SKM-1 (cell line): Measurements from ENCODE around the gene ST6GALNAC1.
"Not testable (repeated sequence)": the region's sequence is repeated elsewhere in the genome, so short reads cannot be mapped to it uniquely, and the experiment has no call there.

Experiments
- DNase-seq: peaks from one replicate; lab custom pipeline; 2025; ENCODE audit not compliant: unreplicated experiment; lab: John Stamatoyannopoulos, UW

The ST6GALNAC1 gene

DNA sequence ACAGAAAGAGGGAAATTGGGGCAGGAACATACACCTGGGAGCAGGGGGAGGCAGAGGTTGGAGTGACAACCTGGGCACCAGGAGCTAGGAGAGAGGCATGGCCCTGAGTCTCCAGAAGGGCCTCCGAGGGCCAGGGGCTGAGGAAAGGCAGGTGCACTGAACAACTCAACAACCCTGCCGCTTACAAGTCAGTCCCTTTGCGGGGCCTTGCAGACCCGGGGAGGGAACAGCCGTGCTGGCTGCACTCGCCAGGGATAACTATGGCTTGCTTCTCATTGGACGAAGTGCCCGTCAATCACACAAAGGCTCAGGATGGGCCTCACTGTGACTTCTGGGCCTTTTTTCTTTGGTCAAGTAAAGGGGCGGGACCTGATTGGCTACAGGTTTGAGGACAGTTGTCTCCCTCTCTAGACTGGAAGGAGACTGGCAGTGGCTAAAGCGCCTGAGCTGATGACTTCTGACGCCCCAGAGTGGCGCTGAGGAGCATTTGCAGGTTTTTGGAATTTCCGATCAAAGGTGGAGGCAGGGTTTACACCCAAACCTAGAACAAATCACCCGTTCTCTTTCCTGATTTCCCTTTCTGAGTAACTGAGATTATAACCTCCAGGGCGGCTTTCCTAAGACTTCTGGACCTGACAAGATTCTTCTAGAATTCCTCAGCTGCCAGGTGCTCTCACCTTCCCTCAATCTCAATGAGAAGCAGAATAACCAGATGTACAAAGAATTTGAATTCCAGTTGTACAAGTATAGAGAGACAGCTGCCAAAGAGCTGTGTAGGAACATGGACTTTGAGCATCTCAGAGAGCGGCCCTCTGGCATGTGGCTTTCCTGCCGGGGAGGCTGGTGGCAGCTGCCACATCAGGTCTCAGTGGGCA lies 30.3 kb downstream of the ST6GALNAC1 start:
- no peak for DNase-seq

DNA sequence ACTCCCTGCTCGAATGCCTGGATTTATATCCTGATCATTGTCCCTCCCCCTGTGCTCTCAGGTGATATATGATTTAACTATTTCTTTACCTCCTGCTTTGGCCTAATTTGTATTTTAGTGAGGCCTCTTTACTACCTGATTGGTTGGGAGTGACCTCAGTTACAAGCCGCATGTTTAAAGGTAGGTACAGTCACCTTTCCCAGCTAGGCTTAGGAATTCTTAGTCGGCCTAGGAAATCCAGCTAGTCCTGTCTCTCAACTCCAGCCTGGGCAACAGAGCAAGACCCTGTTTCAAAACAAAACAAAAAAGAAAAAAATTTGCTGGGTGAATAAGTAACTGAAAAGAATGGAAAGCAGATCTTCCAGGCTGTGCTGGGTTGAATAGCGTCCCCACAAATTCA lies 31.1 kb downstream of the ST6GALNAC1 start:
- no peak for DNase-seq

DNA sequence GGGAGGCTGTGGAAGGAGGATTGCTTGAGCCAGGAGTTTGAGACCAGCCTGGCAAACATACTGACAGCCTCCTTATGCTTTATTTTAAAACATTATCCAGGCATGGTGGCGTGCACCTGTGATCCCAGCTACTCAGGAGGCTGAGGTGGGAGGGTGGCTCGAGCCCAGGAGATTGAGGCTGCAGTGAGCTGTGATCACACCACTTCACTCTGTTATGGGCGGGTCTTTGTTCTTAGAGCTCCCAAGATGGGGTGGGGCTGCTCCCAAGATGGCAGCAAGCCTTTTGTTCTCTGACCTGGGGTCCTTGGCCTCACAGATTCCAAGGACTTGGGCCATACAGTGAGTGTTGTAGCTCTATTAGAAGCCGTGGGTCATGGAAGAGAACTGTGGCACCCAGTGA lies 31.8 kb downstream of the ST6GALNAC1 start:
- DNase-seq: no peak

DNA sequence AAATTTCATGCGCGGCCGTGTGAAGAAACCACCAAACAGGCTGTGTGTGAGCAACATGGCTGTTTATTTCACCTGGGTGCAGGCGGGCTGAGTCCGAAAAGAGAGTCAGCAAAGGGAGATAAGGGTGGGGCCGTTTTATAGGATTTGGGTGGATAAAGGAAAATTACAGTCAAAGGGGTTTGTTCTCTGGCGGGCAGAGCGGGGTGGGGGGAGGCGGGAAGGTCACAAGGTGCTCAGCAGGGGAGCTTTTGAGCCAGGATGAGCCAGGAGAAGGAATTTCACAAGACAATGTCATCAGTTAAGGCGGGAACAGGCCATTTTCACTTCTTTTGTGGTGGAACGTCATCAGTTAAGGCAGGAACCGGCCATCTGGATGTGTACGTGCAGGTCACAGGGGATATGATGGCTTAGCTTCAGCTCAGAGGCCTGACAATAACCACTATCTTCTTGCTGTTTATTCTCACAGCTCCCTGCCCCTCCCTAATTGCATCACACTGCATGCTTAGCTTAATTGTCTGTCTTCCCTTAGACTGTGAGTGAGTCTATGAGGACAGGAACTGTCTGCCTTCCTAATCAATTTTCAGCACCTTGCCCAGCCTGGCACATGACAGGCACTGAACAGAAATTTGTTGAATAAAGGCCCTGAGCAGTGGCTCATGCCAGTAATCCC lies 32.3 kb downstream of the ST6GALNAC1 start:
- DNase-seq: not testable (repeated sequence)

DNA sequence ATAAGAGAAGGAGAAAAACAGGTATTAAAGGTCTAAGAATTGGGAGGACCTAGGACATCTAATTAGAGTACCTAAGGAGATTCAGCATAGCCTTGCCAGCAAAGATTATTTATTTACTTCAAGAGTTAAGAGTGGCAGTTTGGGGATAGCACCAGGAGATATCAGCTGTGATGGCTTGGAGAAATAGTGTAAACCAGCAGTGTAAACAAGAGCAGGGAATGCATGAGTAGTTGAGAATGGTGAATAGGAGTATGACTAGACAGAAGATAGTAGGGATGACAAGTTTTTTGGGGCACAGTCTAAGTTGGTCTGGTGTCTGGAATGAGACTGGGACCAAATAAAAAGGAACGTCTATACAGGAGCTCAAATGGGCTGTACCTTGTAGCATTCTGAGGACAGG lies 36.9 kb downstream of the ST6GALNAC1 start:
- DNase-seq: not testable (repeated sequence)

DNA sequence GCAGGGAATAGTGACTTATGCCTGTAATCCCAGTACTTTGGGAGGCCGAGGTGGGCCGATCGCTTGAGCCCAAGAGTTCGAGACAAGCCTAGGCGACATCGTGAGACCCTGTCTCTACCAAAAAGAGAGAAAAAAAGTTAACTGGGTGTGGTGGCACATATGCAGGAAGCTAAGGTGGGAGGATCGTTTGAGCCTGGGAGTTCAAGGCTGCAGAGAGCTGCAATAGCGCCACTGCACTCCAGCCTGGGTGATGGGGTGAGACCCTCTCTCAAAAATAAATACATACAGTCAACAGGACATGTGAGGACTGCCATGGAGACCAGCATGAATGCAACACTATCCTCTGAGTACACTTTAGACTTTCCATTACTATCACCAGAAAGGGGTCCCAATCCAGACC lies 42.5 kb downstream of the ST6GALNAC1 start:
- no peak for DNase-seq

DNA sequence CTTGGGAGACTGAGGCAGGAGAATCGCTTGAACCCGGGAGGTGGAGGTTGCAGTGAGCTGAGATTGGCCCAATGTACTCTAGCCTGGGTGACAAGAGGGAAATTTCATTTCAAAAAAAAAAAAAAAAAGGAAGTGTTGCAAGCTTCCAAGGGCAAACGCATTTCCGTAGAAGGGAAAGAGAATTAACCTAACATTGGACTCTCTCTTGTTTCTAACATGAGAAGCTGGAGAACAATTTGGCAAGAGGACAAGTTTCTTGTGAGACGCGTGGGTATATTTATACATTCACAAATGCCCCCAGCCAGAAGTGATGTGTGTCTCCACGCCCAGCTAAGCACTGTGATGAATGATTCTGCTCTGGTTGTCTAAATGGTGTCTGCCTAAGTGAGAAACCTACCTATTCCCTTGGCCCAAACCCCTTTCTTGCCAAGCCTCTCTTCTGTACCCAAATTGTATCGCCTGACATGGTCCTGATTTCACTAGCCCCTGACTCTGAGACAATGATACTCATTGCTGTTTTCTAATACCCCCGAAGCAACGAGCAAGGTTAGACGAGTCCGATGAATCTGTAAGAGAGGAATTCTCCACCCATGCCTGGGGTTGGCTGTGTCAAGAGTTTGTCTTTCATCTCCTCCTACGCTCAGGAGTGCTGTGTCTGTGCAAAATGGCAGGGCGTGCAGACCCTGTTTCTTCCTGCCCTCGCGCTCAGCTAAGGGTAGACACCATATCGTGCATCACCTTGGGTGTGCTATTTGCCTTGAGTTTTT lies 43.7 kb downstream of the ST6GALNAC1 start:
- peak; percentile 57 for DNase-seq

DNA sequence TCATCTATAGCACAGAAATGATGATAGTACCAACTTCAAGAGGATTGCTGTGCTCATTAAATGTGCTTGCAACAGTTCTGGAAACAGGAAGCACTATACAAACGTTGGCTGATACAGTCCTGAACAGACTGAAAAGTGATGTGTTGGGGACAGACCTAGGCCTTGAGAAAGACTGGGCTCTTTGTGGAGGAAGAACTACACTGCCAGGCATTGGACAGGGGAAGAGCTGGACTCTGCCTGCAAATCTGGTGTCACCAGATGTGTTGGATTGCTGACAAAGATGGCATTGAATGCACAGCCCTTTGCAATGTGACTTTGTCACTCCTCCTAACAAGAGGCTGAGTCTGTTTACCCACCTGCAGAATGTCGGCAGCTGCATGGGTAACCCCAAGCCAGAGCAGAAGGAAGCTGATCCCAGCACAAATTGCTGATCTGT lies 45.5 kb downstream of the ST6GALNAC1 start:
- peak; percentile 51 for DNase-seq

DNA sequence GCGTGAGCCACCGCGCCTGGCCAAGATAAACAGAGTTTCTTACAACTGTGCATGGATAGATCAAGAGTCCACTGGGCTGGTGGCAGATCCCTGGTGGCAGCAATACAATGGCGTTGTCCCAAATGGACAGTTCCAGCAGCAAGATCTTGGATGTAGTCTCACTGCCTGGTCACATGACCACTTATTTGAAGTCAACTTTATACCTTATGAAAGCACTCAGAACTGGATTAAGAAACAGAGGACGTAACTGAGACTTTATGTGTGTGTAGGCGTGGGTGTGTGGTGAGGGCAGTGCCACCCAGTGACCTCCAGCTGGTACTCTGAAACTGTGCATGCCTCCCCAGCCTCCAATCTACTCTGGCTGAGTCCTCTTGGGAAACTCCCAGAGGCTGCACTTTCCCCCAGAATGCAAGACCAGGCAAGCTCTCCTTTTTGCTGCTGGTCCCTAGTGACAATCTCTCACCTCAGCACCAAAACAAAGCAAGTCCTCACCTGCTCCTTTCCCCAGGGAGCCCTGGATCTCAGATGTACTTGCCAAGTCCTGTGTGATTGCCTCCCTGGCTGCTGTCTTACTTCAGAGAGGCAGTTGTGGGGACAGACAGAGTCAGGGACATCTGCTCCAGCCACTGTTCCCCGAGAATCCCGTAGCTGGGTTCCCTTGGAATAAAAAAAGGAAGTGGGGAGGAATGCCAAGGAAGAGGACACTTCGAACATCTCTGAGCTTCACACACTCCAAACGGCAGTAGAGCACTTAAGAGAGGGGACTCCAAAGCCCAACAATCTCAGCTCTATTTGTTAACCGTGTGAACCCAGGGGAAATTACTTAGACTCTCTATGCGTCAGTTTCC lies 46.2 kb downstream of the ST6GALNAC1 start:
- no peak for DNase-seq

DNA sequence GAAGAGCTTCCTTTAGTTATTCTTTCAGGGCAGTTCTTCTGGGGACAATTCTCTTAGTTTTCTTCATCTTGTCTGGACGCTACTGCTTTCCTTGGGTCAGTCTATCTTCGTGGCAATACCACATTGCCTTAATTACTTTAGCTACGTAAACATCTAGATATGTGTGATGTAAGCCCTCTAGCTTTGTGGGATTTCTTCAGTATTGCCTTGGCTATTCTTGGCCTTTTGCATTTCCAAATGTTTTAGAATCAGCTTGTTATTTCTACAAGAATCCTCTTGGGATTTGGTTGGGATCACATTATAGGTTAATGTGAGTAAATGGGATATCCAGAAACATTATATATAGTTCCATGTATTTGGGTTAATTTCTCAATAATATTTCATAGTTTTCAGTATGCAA lies 48.9 kb downstream of the ST6GALNAC1 start:
- no peak for DNase-seq

DNA sequence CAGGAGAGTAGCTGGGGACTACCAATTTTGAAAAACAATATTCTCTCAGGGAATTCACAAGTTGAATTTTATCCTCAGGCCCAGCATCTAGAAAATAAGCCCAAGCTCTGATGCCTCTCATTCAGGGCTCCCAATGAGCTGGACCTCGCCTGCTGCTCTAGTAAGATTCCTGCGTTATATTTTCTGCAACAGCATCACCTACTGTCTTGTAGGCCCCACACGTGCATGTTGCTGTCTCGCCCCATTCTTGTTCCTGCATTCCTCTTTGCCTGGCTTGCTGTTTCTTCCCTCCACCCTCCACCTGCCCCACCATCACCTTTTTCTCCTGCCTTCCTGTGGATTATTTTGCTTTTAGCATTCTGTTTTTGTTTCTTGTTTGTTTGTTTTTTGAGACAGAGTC lies 49.6 kb downstream of the ST6GALNAC1 start:
- DNase-seq: no peak

DNA sequence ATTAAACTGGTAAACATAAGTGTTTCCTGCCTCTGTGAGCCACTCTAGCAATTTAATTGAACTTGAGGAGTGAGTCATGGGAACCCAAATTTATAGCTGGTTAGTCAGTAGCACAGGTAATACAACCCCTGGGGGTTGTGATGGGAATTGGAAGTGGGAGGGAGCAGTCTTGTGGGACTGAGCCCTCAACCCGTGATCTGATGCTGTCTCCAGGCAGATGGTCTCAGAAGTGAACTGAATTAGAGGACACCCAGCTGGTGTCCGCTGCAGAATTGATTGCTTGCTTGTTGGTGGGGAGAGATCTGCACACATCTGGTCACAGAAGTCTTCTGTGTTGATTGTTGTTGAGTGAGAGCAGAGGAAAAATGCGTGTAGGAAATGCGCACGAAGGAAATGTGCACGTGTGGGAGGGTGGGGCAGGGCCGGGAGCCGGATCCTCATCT lies 50.2 kb downstream of the ST6GALNAC1 start:
- DNase-seq: no peak

DNA sequence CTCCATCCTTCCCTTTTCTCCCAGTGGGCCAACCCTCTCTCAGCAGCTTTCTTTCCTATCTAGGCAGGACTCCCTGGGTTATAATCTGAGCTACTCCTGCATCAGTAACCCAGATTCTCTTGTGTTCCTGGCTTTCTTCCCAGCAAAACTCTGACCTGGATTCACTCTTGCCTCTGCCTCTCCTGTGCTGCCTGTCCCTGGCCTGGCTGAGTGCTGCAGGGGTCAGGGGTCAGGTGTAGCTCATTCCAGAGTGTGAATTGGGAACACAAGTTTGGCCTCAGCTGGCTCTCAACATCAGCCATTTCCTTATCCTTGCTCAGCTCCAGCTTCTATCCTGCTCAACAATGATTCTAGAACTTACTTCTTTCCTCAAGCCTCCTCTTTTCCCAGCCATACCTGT lies 55.4 kb downstream of the ST6GALNAC1 start:
- DNase-seq: no peak

DNA sequence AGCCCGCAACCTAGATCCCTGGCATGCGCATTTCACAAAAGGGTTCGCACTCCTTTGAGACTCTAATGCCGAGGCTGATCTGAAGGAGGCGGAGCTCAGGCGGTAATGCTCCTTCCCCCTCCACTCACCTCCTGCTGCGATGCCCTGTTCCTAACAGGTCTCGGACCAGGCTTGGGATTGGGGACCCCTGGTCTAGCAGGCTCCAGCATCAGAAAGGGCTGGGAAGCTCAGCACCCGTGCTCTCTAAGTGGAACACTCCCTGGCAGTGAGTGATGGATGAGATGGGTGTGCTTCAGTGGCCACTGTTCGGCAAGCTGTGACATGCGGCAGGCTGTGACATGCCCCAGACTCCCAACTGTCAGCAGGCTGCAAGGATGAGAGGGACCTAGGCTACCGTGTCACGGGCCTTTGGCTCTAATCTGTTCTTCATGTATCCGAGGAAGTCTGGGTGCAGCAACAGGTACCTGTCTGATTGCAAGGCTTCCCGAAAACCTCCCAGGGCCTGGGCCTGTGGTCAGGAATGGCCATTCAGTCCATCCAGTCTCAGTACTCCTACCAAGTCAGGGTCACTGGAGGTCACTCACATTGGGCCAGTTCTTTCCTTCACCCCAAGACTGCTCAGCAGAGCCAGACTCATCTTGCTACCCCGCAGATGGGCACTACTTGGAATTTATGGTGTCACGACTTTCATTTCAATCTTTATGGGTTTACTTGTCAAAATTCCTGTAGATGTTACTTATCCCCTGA lies 56.6 kb downstream of the ST6GALNAC1 start:
- DNase-seq: no peak

DNA sequence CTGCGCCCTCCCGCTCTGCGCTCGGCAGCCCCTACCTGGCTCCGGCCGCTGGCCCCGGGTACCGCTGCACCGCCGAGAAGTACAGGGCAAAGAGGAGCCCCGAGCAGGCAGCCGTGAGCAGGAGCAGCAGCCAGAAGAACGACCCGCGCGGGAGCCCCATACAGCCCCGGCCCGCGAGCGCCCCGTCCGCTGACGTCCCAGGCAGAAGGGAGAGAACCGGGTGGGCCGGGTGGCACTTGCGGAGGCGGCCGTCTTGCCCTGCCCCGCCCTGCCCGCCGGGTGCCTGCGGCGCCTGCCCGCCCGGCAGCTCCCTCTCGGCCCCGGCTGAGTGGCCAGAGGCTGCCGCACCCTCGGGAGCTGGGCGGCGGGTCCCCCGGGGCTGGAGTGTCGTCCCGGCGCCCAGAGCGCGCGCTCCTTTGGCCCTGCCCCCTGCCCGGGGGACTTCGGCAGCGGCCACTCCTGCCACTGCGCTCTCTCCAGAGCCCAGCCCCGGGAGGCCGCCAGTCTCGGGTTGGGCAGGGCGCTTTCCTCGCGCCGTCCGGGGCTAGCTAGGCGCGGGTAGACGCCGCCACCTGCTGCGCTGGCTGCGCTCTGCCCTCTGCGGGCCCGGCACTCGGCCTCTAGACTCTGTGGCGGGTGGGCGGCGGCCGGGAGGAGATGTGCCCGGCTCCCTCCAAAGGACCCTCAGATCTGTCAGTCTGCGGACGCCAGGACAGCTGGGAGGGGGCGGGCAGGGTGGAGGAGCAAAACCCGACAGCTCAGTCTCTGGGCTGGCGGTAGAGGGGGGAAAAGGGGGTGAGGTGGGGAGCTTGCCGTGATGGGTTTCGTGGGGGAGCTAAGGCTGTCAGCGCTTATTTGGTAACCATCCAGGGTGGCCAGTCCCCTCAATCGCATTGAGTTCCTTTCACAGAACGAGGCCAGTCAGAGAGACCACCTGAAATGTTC lies 57.6 kb downstream of the ST6GALNAC1 start, which contains the start of gene ST6GALNAC2:
TSS of gene ST6GALNAC2 (minus strand) at position 212 of the 945 bp plus-strand sequence. CDS start at position 160, 52 bp downstream.
- no peak for DNase-seq

DNA sequence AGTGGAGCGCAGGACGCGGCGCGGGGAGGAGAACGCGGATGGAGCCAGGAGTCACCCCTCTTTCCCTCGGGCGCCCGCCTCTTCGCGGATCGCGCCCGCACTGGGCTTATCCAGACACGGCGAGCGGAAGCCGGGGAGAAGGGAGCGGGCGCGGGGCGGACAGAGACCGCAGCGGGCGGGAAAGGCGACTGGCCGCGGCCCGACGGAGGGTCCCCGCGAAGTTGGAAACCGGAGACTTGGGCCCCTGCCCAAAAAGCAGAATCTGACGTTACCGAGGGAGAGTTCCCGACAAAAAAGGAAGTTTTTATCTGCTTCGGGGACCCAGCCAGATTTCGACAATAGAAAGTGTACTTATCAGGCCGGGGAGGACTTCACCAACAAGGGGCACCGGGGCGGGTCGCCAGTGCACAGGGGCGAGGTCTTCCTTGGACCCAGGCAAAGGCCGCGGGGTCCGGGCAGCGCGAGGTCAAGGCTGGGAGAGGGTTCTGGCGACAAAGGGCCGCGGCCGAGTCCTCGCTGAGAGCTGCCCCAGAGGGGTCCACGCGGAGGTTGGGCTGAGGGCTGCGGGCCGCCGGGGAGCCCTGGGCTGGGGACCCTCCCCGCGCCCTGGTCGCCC lies 58.4 kb downstream of the ST6GALNAC1 start:
- DNase-seq: no peak

DNA sequence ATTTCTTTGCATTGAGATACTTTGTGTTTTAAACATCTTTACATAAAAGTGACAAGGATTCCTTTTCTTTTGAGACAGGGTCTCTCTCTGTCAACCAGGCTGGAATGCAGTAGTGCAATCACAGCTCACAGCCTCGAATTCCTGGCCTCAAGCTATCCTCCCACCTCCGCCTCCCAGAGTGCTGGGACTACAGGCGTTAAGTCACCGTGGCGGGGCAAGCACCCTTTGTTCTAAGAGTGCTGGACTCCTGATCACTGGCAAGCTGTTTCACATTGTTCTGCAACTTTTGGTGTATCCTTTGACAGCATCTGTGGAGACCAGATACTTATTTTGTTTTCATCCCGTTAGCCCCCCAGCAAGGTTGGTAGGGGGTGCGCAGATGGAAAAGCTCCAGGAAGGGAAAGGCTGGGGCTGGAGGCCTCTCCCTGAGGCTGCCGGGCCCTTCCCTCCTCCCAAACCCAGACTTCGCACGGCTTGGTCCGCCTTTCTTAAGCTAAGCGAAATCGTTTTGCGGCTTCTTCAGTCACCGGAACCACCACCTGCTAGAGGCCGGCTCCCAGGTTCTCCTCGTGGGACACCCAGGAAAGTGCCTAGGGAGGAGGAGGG lies 59.0 kb downstream of the ST6GALNAC1 start:
- DNase-seq: no peak

DNA sequence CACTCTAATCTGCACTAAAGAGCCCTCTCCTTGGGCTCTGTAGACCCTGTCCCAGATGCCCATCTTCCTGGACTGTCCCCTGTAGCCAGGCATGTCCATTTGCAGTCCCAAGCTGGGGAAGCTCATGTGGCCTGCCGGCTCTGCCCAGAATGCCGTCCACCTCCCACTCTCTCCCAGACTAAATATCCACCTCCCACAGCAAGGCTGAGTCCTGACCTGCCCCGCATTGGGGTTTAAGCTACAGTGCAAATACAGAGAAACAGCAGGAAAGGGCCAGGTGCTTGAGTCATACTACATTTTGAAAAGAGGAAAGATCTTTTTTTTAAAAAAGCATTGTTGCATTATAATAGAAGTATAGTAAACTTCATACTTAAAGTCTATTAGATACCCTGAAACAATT lies 60.9 kb downstream of the ST6GALNAC1 start:
- DNase-seq: no peak
